ENCODE measurements around the gene EEPD1.
"Not testable (repeated sequence)": the region's sequence is repeated elsewhere in the genome, so short reads cannot be mapped to it uniquely, and the experiment has no call there.

Gene EEPD1
- total RNA-seq: 0.68 to 5.5 (median 1.3) reads per million in 4 experiments

GRCh38 chr7:36152756-36153570, at the start of gene EEPD1:
TSS of gene EEPD1 (plus strand) at chr7:36153254. CDS start at chr7:36154325, 1,071 bp downstream.
- peak; percentile 100 for DNase-seq

GRCh38 chr7:36103837-36104561, 49.1 kb upstream of the EEPD1 start:
- no peak for DNase-seq

GRCh38 chr7:36106972-36107908, 45.8 kb upstream of the EEPD1 start:
- not testable (repeated sequence) for DNase-seq

GRCh38 chr7:36107926-36108631, 45.0 kb upstream of the EEPD1 start:
- no peak for DNase-seq

GRCh38 chr7:36109013-36109627, 43.9 kb upstream of the EEPD1 start:
- no peak for DNase-seq

GRCh38 chr7:36110584-36110983, 42.5 kb upstream of the EEPD1 start:
- no peak for DNase-seq

GRCh38 chr7:36112969-36113368, 40.1 kb upstream of the EEPD1 start:
- no peak for DNase-seq

GRCh38 chr7:36114355-36114754, 38.7 kb upstream of the EEPD1 start:
- no peak for DNase-seq

GRCh38 chr7:36115448-36116321, 37.4 kb upstream of the EEPD1 start:
- no peak for DNase-seq

- no peak for DNase-seq
Measured at GRCh38 chr7:36116347-36117202, 36.5 kb upstream of the EEPD1 start.

GRCh38 chr7:36117203-36117840, 35.7 kb upstream of the EEPD1 start:
- DNase-seq: no peak

GRCh38 chr7:36118344-36118743, 34.7 kb upstream of the EEPD1 start:
- no peak for DNase-seq

GRCh38 chr7:36119005-36119706, 33.9 kb upstream of the EEPD1 start:
- DNase-seq: no peak

GRCh38 chr7:36119983-36120646, 32.9 kb upstream of the EEPD1 start:
- DNase-seq: not testable (repeated sequence)

GRCh38 chr7:36125630-36126029, 27.4 kb upstream of the EEPD1 start:
- DNase-seq: not testable (repeated sequence)

GRCh38 chr7:36127075-36127740, 25.8 kb upstream of the EEPD1 start:
- DNase-seq: no peak

GRCh38 chr7:36128448-36129047, 24.5 kb upstream of the EEPD1 start:
- DNase-seq: no peak

Data from effector CD8-positive, alpha-beta T cell (primary cell).